RPMI7951 (cell line): Measurements from ENCODE around the gene SYK. TPM values are rescaled to one million over a fixed set of nuclear protein-coding genes. Genes with fewer than 3 reads are reported as not detected.
"Not testable (repeated sequence)": the region's sequence is repeated elsewhere in the genome, so short reads cannot be mapped to it uniquely, and the experiment has no call there.

Source experiments
- DNase-seq: peaks from one replicate; pipeline ENCODE4 v3.0.0-alpha.2; 2012; ENCODE audit warnings: low read depth
- total RNA-seq: library from RNA; depleted of rRNA; stranded (reverse); fragments of >200 nt; shearing (Covaris generic); gene quantifications from 2 replicates; pipeline ENCODE4 v1.2.3, GENCODE V29; 2014

Gene SYK
- total RNA-seq, 1 experiment from 2014 or later = not detected

DNA sequence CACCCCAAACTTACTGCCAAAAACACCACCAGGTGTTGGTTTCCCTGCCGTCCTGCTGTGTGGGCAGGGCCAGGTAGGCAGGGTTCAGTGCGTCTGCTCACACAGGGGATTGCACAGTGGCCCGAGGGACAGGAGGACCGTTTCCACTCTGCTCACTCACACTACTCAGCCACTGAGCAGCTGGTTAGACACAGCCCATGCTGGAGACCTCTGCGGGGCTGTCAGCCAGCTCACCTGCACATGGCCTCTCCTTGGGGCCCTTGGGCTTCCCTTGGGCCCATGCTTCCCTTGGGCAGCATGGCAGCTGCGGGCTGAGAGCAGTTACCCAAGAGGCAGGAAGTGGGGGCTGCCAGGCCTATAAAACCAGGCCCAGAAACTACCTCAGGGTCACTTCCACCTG lies 79.0 kb downstream of the SYK start:
- DNase-seq = no peak

DNA sequence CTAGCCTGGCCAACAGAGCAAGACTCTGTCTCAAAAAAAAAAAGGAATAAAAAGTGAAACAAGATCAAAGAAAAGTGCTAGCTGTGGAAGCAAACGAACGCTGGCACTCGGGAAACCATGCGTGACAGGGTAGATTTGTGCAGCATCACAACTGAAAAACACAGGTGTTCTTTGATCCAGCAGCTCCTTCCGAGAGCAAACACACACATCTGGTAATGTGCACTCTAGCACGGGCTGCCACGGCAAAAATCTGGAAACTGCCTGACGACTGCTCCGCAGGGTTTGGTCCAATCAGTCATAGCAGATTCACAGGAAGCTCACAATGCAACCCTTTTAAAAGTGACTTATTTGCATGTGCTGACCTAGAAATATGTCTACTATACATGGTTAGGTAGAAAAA lies 80.0 kb downstream of the SYK start:
- DNase-seq = no peak

DNA sequence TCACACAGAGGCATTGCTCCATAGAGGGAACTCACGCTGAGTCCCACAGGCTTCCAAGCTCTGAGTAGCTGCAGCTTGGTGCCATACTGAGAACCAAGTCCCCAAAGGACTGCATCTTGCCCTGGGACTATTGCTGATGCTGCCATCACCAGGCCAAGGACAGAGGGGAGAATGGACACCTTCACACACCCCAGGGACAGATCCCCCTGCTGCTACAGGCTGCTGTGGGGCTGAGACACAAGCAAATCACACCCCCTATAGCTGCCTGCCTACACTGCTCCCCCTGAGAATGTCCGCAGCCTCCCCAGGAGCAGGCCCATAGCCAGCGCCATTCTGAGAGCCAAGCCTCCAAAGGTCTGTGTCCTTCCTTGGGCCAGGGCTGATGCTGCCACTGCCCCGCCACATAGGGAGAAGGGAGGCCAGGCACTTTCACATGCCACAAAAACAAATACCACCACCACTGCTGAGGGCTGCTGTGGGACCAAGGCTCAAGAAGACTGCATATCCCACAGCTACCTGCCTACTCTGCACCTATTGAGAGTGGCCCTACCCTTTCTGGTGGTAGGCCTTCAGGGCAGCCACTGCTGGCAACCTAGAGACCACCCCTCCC lies 81.5 kb downstream of the SYK start:
- no peak for DNase-seq

DNA sequence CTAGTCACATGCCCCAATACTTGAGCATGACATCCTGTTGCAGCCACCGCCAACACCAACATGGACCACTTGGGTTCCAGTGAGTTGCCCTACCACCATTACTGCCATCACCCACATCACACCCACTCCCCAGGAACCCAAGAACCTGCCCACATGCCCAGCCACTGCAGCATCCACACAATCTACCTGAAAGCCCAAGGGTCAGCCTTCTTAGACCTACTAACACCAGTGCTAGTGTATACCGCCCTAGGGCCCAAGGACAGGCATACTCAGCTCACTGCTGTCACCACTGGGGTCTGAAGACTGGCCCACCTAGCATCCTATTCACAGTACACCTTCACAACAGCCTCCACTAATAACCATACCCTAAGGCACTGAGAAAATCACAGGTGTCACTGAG lies 82.0 kb downstream of the SYK start:
- DNase-seq = no peak

GRCh38 chr9:90884178-90884577 lies 82.6 kb downstream of the SYK start:
- DNase-seq = no peak

GRCh38 chr9:90886868-90887267 lies 85.2 kb downstream of the SYK start:
- not testable (repeated sequence) for DNase-seq

- DNase-seq = no peak
These were observed 87.3 kb downstream of the SYK start for GRCh38 chr9:90888941-90889340.

DNA sequence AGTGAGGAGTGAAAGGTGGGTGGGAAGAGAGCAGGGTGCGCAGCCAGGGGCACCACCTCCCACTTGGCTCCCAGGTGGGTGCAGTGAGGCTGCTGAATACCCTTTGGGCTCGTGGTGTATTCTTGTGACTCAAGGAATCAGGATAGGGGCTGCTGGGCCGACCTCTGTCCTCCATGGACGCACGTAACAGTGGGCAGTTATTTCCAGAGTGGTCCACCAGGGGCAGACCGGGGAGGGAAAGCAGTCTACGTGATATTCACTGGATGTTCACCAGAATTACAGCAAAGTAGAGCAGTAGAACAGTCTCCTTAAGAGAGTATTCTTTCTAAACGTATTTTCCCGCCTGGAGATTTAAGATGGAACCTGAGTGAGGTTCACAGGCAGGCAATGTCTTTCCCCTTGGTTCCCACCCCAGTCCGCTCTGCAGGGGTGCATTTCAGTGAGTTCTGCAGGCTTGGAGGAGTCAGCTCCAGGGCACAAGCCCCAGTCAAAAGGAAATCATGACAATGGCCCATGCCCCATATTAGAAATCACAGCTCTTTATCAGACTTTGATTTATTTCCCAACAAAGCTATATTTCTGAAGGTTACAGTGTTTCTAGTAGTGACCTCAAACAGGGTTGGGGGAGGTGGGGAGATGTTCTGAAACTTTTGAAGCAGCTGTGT lies 88.7 kb downstream of the SYK start:
- DNase-seq = no peak

- no peak for DNase-seq
These were observed 89.9 kb downstream of the SYK start for GRCh38 chr9:90891308-90892040.

DNA sequence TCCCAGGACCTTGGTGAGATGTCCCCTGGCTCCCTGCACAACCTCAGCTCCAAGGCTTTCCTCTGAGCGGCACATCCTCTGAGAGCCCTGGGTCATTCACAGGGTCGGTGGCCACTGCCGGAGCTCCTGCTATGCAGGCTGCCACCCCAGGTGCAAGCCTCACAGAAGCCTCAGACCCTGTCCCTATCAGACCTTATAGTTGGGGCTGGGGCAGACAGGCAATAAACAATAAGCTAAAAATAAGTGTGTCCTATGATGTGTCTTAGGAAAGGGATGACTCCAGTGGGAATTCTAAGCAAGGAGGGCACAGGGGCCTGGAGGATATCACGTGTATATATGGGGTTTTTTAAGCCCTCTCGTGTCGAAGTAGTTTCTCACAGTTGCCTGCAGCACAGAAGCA lies 91.3 kb downstream of the SYK start:
- DNase-seq = no peak

GRCh38 chr9:90893706-90894105 lies 92.1 kb downstream of the SYK start:
- DNase-seq = no peak

DNA sequence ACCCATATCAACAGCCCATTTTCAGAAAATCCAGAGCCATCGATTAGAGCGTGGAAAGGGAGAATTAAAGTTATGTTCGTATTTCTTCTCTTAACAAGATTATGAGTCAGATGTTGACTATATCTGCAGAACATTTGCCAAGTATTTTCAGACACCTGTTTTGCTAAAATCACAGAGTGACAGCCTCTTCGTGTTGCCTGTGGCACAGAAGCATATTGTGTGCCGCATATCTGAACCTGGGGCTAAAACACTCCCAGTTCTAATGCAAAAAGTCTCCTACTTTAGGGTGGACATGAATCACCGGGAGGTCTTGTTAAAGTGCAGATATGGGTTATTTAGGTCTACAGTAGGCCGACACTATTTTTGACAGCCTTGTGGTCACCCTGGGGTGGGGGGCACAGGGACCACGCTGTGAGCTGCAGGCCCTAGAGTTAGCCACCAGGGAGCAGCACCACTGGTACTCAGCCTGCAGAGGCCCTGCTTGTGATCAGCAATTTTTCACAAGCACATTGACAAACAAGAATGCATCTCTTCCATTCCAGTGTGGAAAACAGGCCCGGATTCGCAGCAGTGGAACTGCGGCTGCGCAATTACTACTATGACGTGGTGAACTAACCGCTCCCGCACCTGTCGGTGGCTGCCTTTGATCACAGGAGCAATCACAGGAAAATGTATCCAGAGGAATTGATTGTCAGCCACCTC lies 93.5 kb downstream of the SYK start:
- DNase-seq = no peak

DNA sequence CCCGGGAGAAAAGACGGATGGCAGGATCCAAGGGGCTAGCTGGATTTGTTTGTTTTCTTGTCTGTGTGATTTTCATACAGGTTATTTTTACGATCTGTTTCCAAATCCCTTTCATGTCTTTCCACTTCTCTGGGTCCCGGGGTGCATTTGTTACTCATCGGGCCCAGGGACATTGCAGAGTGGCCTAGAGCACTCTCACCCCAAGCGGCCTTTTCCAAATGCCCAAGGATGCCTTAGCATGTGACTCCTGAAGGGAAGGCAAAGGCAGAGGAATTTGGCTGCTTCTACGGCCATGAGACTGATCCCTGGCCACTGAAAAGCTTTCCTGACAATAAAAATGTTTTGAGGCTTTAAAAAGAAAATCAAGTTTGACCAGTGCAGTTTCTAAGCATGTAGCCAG lies 94.2 kb downstream of the SYK start:
- DNase-seq = no peak

DNA sequence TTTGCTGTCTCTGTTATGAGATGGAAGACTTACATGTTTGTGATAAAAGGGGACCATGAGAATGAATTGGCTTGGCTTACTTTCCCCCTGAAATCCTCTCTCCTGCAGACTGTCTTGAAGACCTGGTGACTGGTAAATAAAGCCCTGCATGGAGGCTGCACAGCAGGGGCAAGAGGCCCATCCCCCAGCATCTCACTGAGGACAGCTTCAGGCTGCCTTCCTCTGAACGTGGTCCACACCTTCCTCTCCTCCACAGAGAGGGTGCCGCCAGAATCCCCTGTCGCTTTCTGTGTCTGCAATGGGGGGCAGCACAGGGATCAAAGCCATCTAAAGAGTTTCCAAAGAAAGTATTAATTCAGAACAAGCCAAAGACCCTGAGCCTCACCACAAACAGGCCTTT lies 94.6 kb downstream of the SYK start:
- no peak for DNase-seq

DNA sequence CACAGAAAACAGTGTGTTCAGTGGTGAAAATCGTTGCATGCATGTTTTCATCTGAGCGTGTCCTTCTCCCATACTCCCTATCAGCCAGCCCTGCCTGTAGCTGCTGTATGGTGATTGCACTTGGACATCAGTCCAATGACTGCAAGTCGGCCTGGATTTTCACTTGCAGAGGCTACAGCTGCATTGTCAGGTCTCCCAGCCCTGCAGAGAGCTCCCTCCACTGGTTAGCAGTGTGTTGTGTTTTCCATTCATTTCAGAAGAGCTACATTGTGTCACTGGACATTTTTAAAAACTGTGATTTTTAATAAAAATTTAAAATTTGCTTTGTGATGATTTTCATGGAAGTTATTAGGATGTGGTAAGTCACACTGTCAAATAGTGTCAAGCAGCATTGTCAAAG lies 96.6 kb downstream of the SYK start:
- no peak for DNase-seq

- DNase-seq = no peak
These were observed 97.7 kb downstream of the SYK start for GRCh38 chr9:90899287-90899686.

- no peak for DNase-seq
These were observed 98.5 kb downstream of the SYK start for GRCh38 chr9:90900130-90900529.

DNA sequence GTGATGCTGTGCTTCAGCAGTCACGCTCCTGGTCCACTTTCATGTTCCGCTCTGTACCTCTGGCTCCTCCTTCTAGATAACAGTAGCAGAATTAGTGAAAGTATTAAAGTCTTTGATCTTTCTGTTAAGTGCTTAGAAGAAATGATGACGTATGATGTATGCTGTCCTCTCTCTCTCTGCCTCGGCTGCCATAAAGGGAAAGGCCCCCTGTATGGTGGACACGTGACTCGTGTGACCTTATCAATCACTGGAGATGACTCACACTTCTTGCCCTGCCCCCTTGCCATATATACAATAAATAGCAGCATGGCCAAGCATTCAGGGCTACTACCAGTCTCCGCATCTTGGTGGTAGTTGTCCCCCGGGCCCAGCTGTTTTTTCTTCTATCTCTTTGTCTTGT lies 100.3 kb downstream of the SYK start:
- DNase-seq = no peak

DNA sequence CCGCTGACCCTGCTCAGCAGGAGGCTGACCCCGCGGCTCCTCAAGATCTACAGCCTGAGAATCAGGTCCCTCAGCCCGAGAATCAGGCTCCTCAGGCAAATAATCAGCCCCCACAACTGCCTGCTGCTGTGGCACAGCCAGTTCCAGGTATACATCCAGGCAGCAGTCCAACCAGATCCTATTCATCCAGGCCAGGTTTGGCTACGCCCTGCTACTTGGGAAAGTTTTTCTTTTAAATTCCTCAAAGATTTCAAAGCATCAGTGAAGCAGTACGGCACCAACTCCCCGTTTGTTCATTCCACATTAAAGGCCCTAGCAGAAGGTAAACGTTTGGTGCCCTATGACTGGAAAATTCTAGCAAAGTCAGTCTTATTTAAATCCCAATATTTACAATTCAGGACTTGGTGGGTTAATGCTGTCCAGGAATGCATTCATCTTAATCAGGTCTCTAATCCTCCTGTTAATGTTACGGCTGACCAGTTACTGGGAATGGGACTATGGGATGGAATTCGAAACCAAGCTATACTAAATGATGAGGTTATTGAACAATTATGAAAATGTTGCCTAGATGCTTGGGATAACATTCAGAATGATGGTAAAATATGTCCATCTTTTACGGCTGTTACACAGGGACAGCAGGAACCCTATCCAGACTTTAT lies 102.3 kb downstream of the SYK start:
- no peak for DNase-seq

- no peak for DNase-seq
These were observed 103.3 kb downstream of the SYK start for GRCh38 chr9:90904706-90905478.

GRCh38 chr9:90905822-90906221 lies 104.2 kb downstream of the SYK start:
- no peak for DNase-seq
